HCEC 1CT (cell line): ENCODE measurements around the gene CNTN6.

Source experiments
- DNase-seq: peaks from one replicate; pipeline ENCODE4 v3.0.0-alpha.2; 2017

Gene CNTN6

DNA sequence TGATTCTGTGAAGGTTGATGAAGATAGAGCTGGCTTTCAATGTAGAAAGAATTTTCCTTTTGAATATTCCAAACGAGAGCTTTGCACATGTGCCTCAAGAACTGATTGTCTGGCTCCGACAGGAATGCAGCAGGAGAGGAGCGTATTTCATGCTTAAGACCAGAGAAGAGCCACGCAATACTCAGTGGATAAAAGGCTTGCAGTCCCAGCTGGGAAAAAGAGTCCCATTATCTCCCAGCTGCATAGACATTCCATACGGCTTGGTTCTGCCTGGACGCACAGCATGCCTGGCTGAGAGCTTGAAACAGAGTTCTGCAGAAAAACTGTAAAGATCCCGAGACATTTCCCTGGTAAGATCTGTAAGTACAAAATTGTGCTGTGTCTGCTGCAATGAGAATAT lies at the start of gene CNTN6:
Gene CNTN6 (plus strand): TSS at position 254 of the 400 bp plus-strand sequence. CDS start 54,985 bp downstream, outside the sequence.
- no peak for DNase-seq

DNA sequence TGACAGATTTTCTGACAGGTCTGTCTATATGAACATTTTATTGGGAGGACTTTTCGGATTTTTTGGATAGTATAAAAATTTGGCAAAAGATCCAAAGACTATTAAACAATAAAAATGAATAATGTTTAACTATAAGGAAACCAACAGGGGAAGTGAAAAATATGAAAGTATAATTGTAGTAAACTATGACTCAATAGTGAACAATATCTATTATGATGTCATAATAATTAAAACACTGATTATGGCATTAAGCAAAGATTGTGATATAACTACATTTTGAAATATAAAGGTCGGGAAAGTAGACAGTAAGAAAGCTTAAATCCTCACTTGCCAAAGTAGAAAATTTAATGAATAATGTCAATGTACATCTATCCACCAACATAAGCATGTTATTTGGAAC lies 44.3 kb upstream of the CNTN6 start:
- no peak for DNase-seq

DNA sequence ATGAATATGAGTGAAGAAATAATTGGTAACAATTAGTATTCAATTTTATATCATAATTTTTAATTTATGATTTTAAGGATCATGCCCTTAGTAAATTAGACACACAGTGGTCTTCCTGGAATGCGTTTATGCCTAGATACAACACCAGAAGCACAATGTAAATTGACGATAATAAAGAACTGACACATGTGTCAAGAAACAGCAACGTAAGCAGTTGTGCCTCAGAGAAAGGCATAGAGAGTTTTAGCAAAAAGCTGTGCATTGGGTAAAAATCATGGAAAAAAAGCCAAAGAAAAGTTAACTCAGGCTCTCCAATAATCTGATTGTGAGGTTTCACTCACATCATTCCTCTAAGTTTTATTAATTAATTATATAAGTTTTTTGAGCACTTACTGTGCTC lies 37.0 kb upstream of the CNTN6 start:
- no peak for DNase-seq

DNA sequence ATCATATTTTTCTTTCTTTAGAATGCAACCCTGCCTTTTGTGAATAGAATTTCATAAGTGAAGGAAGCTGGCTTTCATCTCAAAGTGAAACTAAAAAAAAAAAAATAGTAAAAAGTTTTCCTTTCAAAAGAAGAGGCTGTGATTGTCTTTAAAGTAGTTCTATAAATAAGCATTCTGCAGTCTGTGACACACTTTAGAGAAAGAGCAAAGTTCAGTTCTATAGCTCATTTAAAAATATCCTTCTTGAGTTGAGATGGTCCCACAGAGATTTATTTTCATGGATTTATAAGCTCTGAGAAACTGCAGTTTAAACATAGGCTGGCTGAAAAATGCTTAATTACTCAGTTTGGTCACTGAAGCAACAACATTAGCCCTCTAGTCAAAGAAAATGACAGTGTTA lies 36.1 kb upstream of the CNTN6 start:
- no peak for DNase-seq

DNA sequence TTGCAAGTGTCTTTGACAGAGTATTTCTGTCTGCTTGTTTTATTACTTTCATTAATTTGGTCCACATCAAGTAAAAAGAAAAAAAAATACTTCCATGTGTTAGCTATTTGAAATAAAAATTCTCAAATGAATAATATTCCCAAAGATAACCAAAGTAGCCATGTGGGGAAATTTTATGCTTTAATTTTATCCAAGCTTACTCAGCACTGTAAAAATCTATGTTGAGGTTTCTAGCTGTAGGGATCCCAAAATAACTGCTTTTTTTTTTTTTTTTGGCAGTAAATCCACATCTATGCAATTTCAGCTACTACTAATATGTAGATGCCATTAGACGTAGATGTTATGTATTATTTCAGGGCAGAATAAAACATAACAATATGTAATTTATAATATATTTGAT lies 35.4 kb upstream of the CNTN6 start:
- DNase-seq: no peak

DNA sequence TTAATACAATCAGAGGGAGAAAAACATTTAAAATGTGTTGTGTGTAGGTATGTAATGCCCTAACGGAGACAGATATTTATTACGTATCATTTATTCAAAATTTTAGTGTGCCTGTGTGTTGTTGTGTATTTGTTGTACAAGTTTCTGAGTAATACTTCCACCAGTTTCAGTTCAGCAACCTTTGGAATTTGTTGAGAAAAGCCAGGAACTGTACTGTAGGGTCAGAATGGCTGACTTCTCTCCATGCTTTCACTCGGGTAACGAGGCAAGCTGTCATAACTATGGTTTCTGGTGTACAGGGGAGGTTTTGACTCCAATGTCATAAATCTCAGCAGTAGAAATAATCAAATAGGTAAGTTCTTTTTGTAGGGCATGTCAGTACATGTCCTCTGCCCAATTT lies 23.8 kb upstream of the CNTN6 start:
- DNase-seq: no peak

DNA sequence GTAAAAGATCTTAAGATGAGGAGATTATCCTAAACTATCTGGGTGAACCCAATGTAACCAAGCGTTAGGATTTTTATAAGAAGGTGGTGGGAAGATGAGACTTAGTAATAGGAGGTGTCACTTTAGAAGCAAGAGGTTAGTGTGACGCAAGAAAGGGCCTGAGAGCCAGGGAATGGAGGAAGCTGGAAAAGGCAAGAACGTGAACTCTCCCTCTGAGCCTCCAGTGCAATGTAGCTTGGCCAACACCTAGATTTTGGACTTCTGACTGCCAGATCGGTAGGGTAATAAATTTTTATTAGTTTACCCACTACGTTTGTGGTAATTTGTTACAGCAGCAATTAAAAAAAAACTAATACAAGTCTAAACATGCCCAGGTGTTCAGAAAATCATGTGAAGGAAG lies 20.8 kb upstream of the CNTN6 start:
- no peak for DNase-seq

DNA sequence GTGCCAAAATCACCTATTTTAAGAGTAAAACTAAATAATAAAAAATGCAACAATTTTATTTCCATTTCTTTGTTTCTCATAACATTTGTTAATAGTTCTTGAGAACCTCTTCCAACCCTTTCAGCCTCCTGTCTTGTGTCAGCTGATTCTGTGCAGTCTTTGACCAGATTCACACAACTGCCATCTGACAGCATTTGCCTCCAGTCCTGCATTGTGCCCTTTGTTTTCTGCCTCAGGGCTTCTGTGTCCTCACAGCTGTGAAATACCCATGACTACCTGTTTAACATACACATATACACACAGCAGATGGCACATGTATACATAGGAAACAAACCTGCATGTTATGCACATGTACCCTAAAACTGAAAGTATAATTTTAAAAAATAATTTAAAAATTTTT lies 13.2 kb upstream of the CNTN6 start:
- no peak for DNase-seq

DNA sequence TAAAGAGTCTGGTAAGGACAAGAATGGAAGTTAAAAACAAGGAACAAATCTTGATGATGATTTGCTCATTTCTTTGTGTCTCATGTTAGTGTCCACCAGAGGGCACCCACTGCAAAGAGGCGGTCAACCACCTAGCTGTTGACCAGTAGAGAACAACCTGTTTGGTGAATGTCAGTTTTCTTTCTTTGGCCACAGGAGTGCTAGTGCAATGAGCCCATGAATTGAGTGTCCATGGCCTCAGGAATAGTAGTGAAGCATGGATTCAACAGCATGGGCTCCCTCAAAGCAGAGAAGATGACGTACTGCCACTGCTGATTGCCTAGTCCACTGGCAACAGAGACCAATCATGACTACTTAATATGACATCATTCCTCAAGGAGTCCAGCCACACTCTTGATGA lies 10.7 kb upstream of the CNTN6 start:
- no peak for DNase-seq

DNA sequence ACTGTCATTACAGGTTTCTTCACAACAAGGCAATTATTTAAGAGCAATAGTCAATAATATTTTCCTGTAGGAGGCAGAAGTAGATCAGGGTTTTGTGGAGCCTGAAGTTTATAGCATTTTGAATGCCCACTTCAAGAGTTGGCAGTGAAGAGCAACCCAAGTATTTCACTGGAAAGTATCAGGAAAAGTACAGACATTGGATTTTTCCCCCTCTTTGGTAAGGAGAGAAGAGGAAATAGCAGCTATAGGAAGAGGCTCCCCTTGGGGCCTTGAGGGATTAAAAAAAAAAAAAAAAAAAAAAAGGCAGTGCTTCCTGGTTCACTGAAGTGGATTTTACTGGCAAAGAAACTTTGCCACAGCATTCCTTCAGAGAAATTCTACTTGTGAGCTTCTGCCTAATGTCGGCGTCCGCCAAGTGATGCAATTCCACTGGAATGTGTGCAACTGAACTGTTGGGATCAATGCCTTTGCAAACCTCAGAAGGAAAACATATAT lies 5.7 kb upstream of the CNTN6 start:
- no peak for DNase-seq

DNA sequence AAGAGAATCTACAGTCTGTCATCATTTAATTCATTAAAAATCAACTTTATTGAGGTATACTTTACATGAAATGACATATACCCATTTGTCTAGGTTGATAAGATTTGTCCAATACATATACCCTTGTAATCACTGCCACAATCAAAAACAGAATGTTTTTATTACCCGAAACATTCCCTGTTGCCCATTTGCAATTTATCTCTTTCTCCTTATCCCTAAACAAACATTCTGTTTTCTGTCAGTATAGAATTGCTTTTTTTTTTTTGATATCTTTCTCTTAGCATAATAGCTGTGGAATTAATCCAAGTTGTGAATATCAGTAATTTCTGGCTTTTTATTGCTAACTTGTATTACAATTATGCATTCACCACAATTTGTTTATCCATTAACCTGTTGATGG lies 4.3 kb upstream of the CNTN6 start:
- DNase-seq: no peak

DNA sequence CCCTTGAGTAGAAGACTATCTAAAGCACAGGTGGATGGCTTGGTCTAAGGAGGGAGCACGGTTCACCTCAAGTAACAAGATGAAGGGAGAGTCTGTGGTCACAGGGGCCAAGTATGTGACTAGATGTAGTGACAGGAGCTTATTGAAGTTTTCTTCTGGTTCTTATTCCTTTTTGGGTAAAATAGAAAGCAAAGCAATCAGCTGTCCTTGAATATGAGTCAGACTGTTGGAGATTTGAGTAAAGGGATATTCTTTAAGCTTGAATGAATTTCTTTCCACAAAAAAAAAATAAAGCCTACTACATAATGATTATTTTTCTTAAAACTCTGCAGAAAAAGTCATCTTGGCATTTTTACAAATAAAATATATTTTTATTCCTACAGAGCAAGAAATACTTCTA lies 1.5 kb upstream of the CNTN6 start:
- DNase-seq: no peak

DNA sequence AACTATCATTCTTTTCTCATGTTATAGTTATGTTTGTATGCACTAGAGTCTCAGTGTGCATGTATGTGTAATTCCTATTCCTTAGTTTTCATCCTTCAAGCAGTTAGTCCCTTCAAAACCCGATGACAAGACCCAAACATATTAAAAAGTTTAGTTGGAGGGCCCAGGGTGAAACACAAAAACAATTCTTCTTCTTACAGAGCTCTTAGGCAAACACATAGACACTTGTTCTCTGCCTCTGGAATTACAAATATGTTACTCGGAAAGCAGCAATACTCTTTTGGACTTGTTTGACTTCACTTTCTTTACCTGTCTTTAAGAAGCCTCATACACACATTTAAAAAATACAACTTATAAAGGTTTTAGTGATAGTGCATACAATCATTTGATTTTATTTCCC lies 763 bp upstream of the CNTN6 start:
- no peak for DNase-seq

DNA sequence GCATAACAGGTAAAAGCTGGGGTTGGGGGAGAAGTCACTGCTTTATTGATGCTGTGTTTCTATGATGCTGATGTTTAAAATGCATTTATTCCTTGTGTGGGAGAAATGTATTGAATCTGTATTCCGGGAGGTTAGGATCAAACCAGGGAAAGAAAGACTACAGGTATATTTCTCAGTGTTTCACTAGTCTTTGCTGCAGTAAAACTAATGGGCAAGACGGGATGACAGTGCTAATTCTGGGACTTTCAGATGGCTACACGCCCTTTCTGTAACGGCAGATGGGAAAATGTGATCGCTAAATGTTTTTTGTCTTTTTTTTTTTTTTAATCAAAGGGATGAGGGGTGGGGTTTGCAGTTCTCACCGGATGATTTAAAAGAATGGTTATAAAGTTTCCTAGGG lies 393 bp downstream of the CNTN6 start:
- no peak for DNase-seq

DNA sequence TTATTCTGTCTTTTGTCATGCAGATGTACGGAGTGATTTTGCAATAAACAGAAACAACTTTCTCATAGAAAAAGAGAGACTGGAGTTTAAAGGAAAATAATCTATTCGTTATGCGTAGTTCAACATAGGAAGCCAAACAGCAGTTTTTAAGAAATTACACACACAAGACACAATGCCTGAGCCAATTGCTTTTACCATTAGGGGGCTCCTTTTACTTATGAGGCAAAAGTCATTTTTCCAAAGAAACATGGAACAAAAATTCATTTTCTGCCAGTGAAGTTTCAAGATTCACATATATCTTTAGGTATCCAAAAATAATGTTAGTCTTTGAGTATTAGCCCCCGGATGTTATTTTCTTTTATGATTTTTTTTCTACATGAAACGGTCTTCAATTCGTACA lies 10.7 kb downstream of the CNTN6 start:
- no peak for DNase-seq

DNA sequence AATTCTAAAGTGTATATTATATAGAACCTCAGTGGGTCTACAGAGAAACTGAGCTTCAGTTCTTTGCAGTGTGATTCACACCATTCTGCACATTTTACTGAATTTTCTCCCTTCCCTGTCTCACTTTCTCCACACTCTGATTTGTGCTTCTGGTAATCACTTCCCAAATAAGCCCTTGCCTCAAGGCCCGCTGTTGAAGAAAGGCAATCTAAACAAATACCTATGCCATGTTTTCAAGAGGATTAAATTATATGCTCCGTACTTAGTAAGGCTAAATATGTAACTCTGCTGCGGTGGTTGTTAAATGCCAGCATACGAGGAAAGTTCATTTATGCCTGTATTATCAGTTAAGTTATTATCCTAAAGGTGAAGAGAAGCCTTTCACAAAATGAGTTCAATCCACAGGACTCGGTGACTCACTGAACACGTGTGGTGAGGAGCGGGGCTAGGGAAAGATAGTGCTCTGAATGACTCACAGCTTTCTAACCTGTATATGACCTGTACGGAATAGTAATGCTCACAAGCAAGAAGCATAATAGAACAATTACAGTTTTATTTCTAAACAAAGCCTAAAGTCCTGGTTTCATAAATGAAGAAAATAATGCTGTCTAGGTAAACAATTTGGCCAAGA lies 25.1 kb downstream of the CNTN6 start:
- no peak for DNase-seq

DNA sequence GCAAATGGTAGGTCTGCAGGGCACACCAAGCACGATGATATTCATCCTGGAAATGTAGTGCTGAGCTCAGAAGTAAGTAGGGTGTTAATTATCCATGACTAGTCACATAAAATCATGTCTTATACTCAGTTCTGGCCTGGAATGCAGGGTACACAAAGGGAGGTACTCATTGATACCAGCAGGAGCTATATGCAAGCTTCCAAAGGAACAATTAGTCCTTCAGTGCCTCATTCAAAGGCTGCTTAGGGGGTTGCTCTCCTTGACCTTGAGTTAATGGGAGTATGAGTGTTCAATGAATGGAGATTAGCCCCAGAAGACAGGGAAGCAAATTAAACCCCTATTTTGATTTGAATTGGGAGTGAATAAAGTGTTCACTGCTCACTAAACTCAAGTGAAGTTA lies 38.3 kb downstream of the CNTN6 start:
- no peak for DNase-seq

DNA sequence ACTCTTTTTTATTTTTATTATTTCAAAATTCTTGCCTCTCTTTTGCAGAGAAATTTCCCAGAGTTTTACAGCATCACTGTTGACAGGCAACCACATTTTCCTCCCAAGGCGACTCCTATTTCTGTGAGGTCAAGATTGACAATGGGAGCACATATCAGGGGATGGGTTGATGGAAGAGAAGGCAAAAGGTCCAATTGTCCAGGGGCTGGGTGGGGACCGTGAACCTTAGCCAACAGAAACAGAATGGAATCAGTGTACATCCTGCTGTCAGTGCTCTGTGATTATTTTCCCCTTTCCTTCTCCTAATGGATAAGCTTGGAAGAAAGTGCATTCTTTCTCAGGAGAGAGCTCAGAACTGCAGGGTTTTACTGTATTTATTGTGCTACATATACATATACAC lies 42.4 kb downstream of the CNTN6 start:
- no peak for DNase-seq

DNA sequence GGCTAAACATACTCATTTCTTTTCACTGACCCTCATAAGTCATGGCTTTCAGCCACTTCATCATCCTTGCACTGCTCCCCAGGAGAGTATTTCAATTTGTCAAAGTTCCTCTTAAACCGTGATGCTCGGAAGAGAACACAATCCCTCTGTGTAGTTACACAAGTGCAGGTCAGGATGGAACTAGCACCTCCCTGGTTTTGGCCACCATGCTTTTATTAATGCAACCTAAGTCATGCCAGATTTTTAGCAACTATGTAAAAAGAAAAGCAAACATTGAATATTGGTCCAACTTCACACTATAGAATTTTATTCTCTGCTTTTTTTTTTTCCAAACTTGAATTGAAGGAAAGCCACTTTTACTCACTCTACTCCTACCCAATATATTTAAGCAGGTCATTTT lies 45.2 kb downstream of the CNTN6 start:
- no peak for DNase-seq

DNA sequence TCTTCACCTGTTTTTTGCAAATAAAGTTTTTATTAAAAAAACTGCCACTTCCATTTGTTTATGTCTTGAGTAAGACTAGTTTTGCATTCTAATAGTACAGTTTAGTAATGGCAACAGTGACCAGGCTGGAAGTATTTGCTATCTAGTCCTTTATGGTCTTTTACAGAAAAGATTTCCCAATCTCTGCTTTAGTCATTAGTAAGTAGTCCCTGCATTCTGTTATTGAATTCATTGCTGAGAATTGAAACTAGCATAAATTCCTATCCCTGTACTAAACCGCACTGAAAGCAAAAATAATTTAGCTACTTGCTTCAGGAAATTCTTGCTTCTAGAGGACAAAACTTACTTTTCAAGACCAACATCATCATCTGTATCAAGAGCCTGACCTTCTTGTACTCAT lies 46.2 kb downstream of the CNTN6 start:
- DNase-seq: no peak

DNA sequence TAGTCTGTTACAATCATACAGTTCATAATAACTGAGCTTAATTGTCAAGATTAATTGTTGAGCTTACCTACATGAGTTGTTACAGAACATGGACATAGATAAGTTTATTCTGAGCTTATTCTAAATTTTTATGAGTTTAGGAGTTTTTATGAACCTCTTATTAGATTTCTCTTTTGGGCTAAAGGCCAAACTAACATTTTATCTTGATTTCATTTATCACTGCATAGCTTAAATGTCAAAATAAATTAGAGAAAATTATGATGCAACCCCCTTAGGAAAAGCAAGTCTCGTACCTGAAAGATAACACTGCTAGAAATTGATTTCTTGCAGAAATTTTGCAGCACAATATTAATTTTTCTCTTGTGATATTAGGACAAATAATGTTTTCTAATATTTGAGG lies 54.5 kb downstream of the CNTN6 start:
- DNase-seq: no peak

DNA sequence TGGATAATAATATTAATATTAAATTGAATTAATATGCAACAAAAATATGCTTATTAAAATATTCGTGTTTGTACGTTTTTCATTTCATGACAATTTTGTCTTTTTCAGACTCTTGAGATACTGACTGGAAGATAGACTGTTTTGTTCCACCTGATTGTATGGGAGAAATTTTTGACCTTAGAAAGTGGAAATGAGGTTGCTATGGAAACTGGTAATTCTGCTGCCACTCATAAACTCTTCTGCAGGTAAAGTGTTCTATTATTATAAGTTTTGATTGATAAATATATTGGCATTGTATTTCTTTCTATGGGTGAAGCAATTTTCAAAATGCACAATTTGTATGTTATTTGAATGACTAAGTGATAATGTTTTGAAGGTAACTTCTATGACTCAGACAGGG lies 55.0 kb downstream of the CNTN6 start:
- DNase-seq: no peak

DNA sequence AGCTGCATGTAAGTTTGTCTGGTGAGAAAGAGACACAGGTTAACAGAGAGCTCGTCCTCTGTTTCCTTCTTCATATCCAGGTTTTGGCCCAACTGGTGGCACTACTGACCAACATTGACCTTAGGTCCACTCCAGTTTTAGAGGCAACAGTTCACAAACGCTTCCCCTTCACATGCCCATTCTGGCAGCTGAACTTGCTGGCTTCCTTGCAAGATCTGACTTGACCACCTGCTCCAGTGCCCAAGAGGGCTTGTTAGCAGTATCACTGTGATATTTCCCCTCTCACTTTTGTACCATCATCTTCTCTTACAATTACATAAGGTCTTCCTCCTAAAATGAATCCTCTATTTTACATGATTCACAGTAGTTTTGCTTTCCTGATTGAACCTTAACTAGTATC lies 71.3 kb downstream of the CNTN6 start:
- no peak for DNase-seq

DNA sequence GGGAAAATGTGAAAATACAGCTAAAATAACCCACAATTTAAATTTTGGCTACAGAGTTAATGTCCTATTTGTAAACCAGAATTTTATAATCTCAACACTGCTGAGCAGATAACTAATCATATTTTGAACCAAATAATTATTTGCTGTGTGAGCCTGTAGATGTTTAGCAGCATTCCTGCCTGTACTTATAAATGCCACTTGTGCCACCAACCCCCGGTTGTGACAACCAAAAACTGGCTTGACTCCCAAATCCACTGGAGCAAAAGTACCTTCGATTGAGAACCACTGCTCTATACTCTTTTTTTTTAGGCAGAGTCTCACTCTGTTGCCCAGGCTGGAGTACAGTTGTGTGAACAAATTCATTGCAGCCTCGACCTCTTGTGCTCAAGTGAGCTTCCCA lies 78.5 kb downstream of the CNTN6 start:
- no peak for DNase-seq

DNA sequence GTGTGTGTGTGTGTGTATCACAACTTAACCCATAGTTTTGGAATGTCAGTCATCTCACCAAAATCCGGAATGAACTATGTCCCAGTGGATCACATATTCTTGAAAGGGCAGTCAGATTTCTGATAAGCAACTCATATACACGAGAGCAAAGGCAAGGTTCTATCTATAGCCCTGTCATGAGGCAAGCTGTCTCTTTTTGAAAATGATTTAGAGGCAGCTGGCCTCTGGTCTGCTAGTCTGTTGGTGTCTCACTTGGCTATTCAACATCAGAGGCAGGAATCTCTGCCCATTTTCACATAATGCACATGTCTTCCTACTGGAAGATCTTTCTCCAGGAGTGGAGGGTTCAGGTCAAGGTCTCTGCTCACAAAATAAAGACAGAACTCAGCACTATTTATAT lies 79.8 kb downstream of the CNTN6 start:
- no peak for DNase-seq

DNA sequence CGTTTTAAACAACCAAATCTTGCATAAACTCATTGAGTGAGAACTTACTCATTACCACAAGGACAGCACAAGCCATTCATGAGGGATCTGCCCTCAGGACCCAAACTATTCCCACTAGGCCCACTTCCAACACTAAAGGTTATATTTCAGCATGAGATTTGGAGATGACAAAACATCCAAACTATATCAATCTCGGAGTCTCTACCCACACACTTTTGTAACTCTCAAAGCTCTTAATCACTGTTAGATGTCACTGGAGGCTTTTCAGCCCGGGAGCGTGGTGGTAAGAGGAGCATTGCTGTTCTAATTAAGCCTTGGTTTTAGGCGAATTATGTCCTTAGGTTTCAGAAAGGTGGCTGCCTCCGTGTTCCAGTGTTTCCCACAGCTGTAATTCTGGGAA lies 86.3 kb downstream of the CNTN6 start:
- DNase-seq: no peak
